Panc1 (cell line): ENCODE data around the gene ALOX15B.

Experiments
- SIN3A ChIP-seq: IDR thresholded peaks from 2 replicates; pipeline ENCODE4 v1.6.1; 2012; ENCODE audit warnings: low read depth, mild to moderate bottlenecking, low read length, moderate library complexity, borderline replicate concordance; ENCODE audit not compliant: insufficient read depth
- TCF7L2 ChIP-seq: IDR thresholded peaks from 2 replicates; pipeline ENCODE4 v1.6.1; 2011; ENCODE audit warnings: mild to moderate bottlenecking, low read depth, low read length, inconsistent platforms
- TF ChIP-seq, protein P1 (sequence below): fragments of 450-650 bp; IDR thresholded peaks from 2 replicates; pipeline ENCODE4 v1.5.1; 2017; ENCODE audit warnings: mild to moderate bottlenecking

DNA sequence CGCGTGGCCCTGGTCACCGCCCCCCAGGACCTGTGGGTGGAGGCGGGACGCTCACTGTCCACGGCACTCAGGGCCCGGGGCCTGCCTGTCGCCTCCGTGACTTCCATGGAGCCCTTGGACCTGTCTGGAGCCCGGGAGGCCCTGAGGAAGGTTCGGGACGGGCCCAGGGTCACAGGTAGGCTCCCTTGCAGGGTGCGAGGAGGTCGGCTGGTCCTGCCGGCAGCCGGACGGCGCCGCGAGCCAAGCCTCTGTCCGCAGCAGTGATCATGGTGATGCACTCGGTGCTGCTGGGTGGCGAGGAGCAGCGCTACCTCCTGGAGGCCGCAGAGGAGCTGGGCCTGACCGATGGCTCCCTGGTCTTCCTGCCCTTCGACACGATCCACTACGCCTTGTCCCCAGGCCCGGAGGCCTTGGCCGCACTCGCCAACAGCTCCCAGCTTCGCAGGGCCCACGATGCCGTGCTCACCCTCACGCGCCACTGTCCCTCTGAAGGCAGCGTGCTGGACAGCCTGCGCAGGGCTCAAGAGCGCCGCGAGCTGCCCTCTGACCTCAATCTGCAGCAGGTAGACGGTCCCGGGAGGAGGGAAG lies 35.2 kb upstream of the ALOX15B start:
- TF ChIP-seq, protein P1, sequence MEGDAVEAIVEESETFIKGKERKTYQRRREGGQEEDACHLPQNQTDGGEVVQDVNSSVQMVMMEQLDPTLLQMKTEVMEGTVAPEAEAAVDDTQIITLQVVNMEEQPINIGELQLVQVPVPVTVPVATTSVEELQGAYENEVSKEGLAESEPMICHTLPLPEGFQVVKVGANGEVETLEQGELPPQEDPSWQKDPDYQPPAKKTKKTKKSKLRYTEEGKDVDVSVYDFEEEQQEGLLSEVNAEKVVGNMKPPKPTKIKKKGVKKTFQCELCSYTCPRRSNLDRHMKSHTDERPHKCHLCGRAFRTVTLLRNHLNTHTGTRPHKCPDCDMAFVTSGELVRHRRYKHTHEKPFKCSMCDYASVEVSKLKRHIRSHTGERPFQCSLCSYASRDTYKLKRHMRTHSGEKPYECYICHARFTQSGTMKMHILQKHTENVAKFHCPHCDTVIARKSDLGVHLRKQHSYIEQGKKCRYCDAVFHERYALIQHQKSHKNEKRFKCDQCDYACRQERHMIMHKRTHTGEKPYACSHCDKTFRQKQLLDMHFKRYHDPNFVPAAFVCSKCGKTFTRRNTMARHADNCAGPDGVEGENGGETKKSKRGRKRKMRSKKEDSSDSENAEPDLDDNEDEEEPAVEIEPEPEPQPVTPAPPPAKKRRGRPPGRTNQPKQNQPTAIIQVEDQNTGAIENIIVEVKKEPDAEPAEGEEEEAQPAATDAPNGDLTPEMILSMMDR: no peak
- no peak for TF ChIP-seq SIN3A
- TF ChIP-seq TCF7L2: no peak
